Uterus (tissue), 4 donors: ENCODE data around the gene MAP2. TPM values are rescaled to one million over a fixed set of nuclear protein-coding genes. Genes with fewer than 3 reads are reported as not detected.

Experiments
- DNase-seq, 2 donors: peaks; one replicate each; pipeline ENCODE4 v3.0.0-alpha.2; 2019 to 2020
- H3K27ac ChIP-seq, 2 donors: fragments of 200-600 bp; sonication (generic); 1 replicate in 1 of 2; 2 replicates in 1 of 2; pipeline ENCODE4 v1.5.1; 2016 to 2018
- H3K27me3 ChIP-seq, 2 donors: fragments of 200-600 bp; sonication (generic); one replicate each; pipeline ENCODE4 v1.5.1; 2018 to 2019; ENCODE audit warnings: control low read depth in 1 of 2
- H3K36me3 ChIP-seq, 2 donors: fragments of 200-600 bp; sonication (generic); one replicate each; pipeline ENCODE4 v1.5.1; 2019; ENCODE audit warnings: control low read depth in 1 of 2
- H3K4me1 ChIP-seq, 2 donors: fragments of 200-600 bp; sonication (generic); one replicate each; pipeline ENCODE4 v1.5.1; 2018 to 2019; ENCODE audit warnings: control low read depth in 1 of 2
- H3K4me3 ChIP-seq, 2 donors: fragments of 200-600 bp; sonication (generic); 1 replicate in 1 of 2; 2 replicates in 1 of 2; pipeline ENCODE4 v1.5.1; 2018 to 2019; ENCODE audit warnings: mild to moderate bottlenecking in 1 of 2
- H3K9me3 ChIP-seq, 2 donors: fragments of 200-600 bp; sonication (generic); one replicate each; pipeline ENCODE4 v1.5.1; 2019; ENCODE audit warnings: control low read depth in 1 of 2
- POLR2A ChIP-seq, 2 donors: fragments of 450-650 bp; IDR thresholded peaks; one replicate each; pipeline ENCODE4 v1.6.1; 2016; ENCODE audit warnings: antibody characterized with exemption in 2 of 2, mild to moderate bottlenecking in 1 of 2, moderate library complexity in 1 of 2
- intact Hi-C: fragments of 100-400 bp; cut with DNase I; formaldehyde crosslinking; loops from one replicate; pipeline ENCODE4 v1.15.1; 2023; ENCODE audit warnings: low total_unique reads
- total RNA-seq, 4 donors: library from RNA; depleted of rRNA in 3 of 4; stranded (reverse); fragments of >200 nt in 3 of 4; gene quantifications; one replicate each; pipeline versions ENCODE4 v1.1.0 to v1.2.4, GENCODE V29; 2014 to 2023
- TF ChIP-seq, protein P1 (sequence below), 4 experiments: fragments of 200-600 bp in 2 of 4; fragments of 450-650 bp in 2 of 4; sonication (generic) in 2 of 4; IDR thresholded peaks; one replicate each; pipeline ENCODE4 v1.5.1; 2016 to 2019; ENCODE audit warnings: antibody characterized with exemption in 4 of 4, mild to moderate bottlenecking in 2 of 4, moderate library complexity in 1 of 4
- donor health status: DM: yes; HTN: yes; CAD: no.

The MAP2 gene
- total RNA-seq, 4 donors from 2014 or later: 4.7 to 18.7 (median 7.6) TPM

DNA sequence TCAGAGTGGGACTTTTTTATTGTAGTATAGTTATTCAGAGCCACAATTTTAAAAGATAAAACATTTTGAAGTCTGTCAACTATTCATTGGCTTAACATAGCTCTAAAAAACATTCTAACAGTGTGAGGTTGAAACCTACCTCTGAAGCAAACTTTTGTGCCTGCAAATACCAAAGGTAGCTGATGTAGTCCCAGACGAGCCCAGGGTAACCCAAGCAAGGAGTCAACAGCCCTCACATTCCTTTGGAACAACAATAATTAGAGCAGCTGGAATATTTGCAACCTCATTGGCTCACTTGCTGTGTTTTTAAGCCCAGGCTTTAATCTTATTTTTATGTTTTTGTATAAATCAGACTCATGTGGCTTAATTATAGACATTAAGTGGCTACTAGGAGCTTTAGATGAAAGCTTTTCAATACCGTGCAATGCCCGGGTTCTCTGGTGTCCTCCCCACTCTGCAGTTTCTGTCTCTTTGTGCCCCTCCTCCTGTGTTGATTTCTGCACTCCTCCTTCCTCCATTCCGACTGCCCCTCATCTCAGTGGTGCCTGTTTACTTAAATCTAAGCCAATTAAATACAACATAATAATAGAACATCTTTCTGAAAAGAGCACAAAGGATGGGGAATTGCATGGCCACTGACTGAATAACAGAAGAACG lies 189.9 kb downstream of the MAP2 start:
- Histone ChIP-seq H3K4me1 (no peaks in the 10 kb centered on the region), H3K9me3 (no peaks in the 10 kb centered on the region), H3K27me3 (no peaks in the 10 kb centered on the region), H3K36me3 (no peaks in the 10 kb centered on the region), H3K27ac (no peak overlapping the region), H3K4me3 (no peak overlapping the region)
- intact Hi-C loops: no loop called here
- no peak for DNase-seq
- TF ChIP-seq POLR2A (IDR thresholded peaks at IDR 0.05): no peak
- TF ChIP-seq, protein P1, sequence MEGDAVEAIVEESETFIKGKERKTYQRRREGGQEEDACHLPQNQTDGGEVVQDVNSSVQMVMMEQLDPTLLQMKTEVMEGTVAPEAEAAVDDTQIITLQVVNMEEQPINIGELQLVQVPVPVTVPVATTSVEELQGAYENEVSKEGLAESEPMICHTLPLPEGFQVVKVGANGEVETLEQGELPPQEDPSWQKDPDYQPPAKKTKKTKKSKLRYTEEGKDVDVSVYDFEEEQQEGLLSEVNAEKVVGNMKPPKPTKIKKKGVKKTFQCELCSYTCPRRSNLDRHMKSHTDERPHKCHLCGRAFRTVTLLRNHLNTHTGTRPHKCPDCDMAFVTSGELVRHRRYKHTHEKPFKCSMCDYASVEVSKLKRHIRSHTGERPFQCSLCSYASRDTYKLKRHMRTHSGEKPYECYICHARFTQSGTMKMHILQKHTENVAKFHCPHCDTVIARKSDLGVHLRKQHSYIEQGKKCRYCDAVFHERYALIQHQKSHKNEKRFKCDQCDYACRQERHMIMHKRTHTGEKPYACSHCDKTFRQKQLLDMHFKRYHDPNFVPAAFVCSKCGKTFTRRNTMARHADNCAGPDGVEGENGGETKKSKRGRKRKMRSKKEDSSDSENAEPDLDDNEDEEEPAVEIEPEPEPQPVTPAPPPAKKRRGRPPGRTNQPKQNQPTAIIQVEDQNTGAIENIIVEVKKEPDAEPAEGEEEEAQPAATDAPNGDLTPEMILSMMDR (IDR thresholded peaks at IDR 0.05): no peak

DNA sequence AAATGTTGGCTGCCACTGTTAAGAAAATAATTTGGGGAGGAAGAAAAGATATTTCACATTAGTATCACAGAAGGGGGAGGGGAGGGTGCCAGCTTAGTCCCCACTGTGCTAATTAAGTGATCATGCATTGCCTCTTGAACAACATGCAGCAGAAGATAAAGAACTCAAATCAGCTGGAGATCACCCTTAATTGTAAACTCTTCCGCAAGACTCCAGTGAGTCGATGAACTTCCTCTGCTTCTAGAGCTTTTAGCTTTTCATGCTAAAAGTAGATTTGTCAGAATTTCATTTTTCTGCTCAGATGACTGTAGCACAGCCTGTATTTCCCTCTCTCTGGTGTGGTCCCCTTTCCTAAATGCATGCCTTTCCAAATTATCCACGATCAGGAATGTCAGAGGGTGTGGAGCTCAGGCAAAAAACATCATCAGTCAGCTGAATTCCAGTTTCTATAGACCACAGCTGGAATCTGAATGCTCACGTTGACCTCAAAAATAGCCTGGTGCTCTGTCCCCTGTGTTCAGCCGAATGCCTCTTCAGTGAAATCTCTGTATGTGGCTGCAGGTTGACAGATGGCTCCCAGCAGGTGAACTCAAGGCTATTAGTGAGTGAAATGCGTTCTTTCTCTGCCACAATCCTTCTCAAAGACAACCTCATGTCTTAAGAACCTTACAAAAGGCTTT lies 191.0 kb downstream of the MAP2 start:
- no peak for DNase-seq
- H3K4me1 ChIP-seq: no peaks in the 10 kb centered on the region
- H3K27ac ChIP-seq: no peak overlapping the region
- no peaks in the 10 kb centered on the region for H3K36me3 ChIP-seq
- no peak for TF ChIP-seq POLR2A (IDR thresholded peaks at IDR 0.05)
- TF ChIP-seq, protein P1 (IDR thresholded peaks at IDR 0.05): no peak
- intact Hi-C loops: no loop called here
- no peaks in the 10 kb centered on the region for H3K27me3 ChIP-seq
- no peaks in the 10 kb centered on the region for H3K9me3 ChIP-seq
- no peak overlapping the region for H3K4me3 ChIP-seq

- TF ChIP-seq, protein P1 (IDR thresholded peaks at IDR 0.05): no peak
- TF ChIP-seq POLR2A (IDR thresholded peaks at IDR 0.05): no peak
- DNase-seq: no peak
- Histone ChIP-seq H3K4me3 (no peak overlapping the region), H3K27ac (no peak overlapping the region), H3K9me3 (no peaks in the 10 kb centered on the region), H3K36me3 (no peaks in the 10 kb centered on the region), H3K27me3 (no peaks in the 10 kb centered on the region), H3K4me1 (no peaks in the 10 kb centered on the region)
- intact Hi-C loops: no loop called here
Observed at GRCh38 chr2:209619782-209620181, 195.9 kb downstream of the MAP2 start.

- H3K9me3 ChIP-seq: no peaks in the 10 kb centered on the region
- H3K4me3 ChIP-seq: no peak overlapping the region
- TF ChIP-seq, protein P1 (IDR thresholded peaks at IDR 0.05): no peak
- no peak for TF ChIP-seq POLR2A (IDR thresholded peaks at IDR 0.05)
- no peaks in the 10 kb centered on the region for H3K27me3 ChIP-seq
- intact Hi-C loops: no loop called here
- DNase-seq: no peak
- no peaks in the 10 kb centered on the region for H3K4me1 ChIP-seq
- H3K27ac ChIP-seq: no peak overlapping the region
- no peaks in the 10 kb centered on the region for H3K36me3 ChIP-seq
Observed at GRCh38 chr2:209624192-209624938, 200.5 kb downstream of the MAP2 start.

GRCh38 chr2:209629597-209629996 lies 205.8 kb downstream of the MAP2 start:
- H3K27ac ChIP-seq: no peak overlapping the region
- TF ChIP-seq, protein P1 (IDR thresholded peaks at IDR 0.05): no peak
- TF ChIP-seq POLR2A (IDR thresholded peaks at IDR 0.05): no peak
- H3K4me3 ChIP-seq: no peak overlapping the region

More at GRCh38 chr2:209629597-209629996, 205.8 kb downstream of the MAP2 start:
- no peak for DNase-seq
- H3K9me3 ChIP-seq: no peaks in the 10 kb centered on the region
- intact Hi-C loops: no loop called here
- H3K36me3 ChIP-seq: no peaks in the 10 kb centered on the region
- H3K4me1 ChIP-seq: no peaks in the 10 kb centered on the region
- no peaks in the 10 kb centered on the region for H3K27me3 ChIP-seq
